Hepatocyte (in vitro differentiated cells): ENCODE measurements around the gene TNNT3. TPM values are rescaled to one million over a fixed set of nuclear protein-coding genes. Genes with fewer than 3 reads are reported as not detected.
"Not testable (repeated sequence)": the region's sequence is repeated elsewhere in the genome, so short reads cannot be mapped to it uniquely, and the experiment has no call there.

Experiments used
- DNase-seq: peaks from one replicate; pipeline ENCODE4 v3.0.0-alpha.2; 2016; ENCODE audit warnings: low spot score
- H2AFZ ChIP-seq: fragments of 200-600 bp; sonication (generic); 2 replicates; pipeline ENCODE4 v1.6.0; 2016; ENCODE audit warnings: antibody characterized with exemption, mild to moderate bottlenecking
- H3K27ac ChIP-seq: fragments of 200-600 bp; sonication (generic); 2 replicates; pipeline ENCODE4 v1.5.1; 2016; ENCODE audit warnings: mild to moderate bottlenecking
- H3K27me3 ChIP-seq: fragments of 200-600 bp; sonication (generic); 2 replicates; pipeline ENCODE4 v1.6.1; 2016
- H3K36me3 ChIP-seq: fragments of 200-600 bp; sonication (generic); replicated peaks from 2 replicates; pipeline ENCODE4 v1.5.1; 2016; ENCODE audit warnings: low read depth; ENCODE audit not compliant: insufficient read depth
- H3K4me1 ChIP-seq: fragments of 200-600 bp; sonication (generic); 2 replicates; pipeline ENCODE4 v1.5.1; 2016; ENCODE audit warnings: mild to moderate bottlenecking, moderate library complexity; ENCODE audit not compliant: insufficient read depth
- H3K4me2 ChIP-seq: fragments of 200-600 bp; sonication (generic); 2 replicates; pipeline ENCODE4 v1.6.0; 2016
- H3K4me3 ChIP-seq: fragments of 200-600 bp; sonication (generic); 2 replicates; pipeline ENCODE4 v1.5.1; 2016; ENCODE audit warnings: mild to moderate bottlenecking
- H3K79me2 ChIP-seq: fragments of 200-600 bp; sonication (generic); 2 replicates; pipeline ENCODE4 v1.6.0; 2017; ENCODE audit warnings: mild to moderate bottlenecking
- H3K9me2 ChIP-seq: fragments of 200-600 bp; sonication (generic); replicated peaks from 2 replicates; pipeline ENCODE4 v1.6.0; 2017; ENCODE audit warnings: mild to moderate bottlenecking; ENCODE audit not compliant: insufficient read depth
- H3K9me3 ChIP-seq: fragments of 200-600 bp; sonication (generic); 2 replicates; pipeline ENCODE4 v1.5.1; 2016; ENCODE audit warnings: low read depth, mild to moderate bottlenecking
- H4K20me1 ChIP-seq: fragments of 200-600 bp; sonication (generic); 2 replicates; pipeline ENCODE4 v1.6.0; 2016; ENCODE audit warnings: mild to moderate bottlenecking; ENCODE audit not compliant: insufficient read depth, poor library complexity, severe bottlenecking
- EZH2 ChIP-seq: fragments of 200-600 bp; sonication (generic); IDR thresholded peaks from 2 replicates; pipeline ENCODE4 v1.6.1; 2016; ENCODE audit warnings: antibody characterized with exemption, mild to moderate bottlenecking, borderline replicate concordance
- EZH2phosphoT487 ChIP-seq: fragments of 200-600 bp; sonication (generic); IDR thresholded peaks from one replicate; pipeline ENCODE4 v1.6.1; 2018; ENCODE audit warnings: antibody characterized with exemption, mild to moderate bottlenecking, low read depth, moderate library complexity; ENCODE audit not compliant: unreplicated experiment, severe bottlenecking
- WGBS: methylation state at CpG from one replicate; pipeline ENCODE4 v1.1.6; 2016; ENCODE audit warnings: low lambda C conversion rate; ENCODE audit errors: missing lambda C conversion rate; 5-methylcytosine and 5-hydroxymethylcytosine counted together
- polyA plus RNA-seq: library from polyadenylated mRNA; unstranded; fragments of >200 nt; fragmentation: Nextera tagmentation; extraction: Ambion mirVana; gene quantifications from 2 replicates; pipeline ENCODE4 v1.2.1, GENCODE V29; 2016
- total RNA-seq: library from RNA; depleted of rRNA; stranded (reverse); fragments of >200 nt; gene quantifications from 2 replicates; pipeline ENCODE4 v1.2.3, GENCODE V29; 2014
- TF ChIP-seq, protein P1 (sequence below): fragments of 200-600 bp; sonication (generic); IDR thresholded peaks from 2 replicates; pipeline ENCODE4 v1.5.1; 2016; ENCODE audit warnings: antibody characterized with exemption, mild to moderate bottlenecking; ENCODE audit not compliant: poor library complexity

Gene TNNT3
- total and polyA plus RNA-seq, 2 experiments from 2014 or later = 19.2 to 29.9 TPM

DNA sequence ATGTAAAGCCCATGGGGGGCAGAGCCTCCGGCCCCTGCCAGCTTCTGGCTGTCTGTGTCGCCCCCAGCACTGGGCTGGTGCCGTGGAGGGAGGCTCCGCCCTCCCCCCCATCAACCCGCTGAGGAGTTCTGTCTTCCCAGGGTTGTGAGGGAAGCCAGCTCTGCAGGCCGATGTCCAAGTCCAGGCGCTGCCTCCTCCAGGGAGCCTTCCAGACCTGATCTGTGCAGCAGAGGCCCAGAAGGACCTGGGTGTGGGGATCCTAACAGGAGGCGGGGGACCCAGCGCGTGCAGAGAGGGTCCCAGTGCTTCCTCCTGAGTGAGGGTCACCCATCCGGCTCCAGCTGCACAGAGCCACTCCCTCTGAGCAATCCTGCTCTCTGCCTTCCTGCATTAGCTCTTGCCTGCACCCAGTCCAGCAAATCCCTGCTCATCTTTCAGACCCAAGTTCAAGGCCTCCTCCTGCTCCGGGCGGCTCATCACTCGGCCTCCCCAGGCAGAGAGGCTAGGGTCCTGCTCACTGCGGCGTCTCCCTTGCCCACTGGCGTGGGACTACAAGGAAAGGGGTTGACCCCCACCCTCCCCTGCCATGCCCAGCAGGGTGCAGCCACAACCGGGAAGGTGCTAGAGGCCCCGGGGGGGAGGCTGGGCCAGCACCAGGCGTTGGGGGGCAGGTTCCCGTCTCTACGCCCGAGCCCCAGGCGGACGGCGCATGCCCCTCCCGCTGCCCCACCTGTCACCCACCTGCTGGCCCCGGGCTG lies 44.2 kb upstream of the TNNT3 start:
- DNase-seq = no peak
- H3K9me3 ChIP-seq = no peaks in the 10 kb centered on the region
- no peak for TF ChIP-seq EZH2phosphoT487
- no peak for TF ChIP-seq EZH2
- TF ChIP-seq, protein P1, sequence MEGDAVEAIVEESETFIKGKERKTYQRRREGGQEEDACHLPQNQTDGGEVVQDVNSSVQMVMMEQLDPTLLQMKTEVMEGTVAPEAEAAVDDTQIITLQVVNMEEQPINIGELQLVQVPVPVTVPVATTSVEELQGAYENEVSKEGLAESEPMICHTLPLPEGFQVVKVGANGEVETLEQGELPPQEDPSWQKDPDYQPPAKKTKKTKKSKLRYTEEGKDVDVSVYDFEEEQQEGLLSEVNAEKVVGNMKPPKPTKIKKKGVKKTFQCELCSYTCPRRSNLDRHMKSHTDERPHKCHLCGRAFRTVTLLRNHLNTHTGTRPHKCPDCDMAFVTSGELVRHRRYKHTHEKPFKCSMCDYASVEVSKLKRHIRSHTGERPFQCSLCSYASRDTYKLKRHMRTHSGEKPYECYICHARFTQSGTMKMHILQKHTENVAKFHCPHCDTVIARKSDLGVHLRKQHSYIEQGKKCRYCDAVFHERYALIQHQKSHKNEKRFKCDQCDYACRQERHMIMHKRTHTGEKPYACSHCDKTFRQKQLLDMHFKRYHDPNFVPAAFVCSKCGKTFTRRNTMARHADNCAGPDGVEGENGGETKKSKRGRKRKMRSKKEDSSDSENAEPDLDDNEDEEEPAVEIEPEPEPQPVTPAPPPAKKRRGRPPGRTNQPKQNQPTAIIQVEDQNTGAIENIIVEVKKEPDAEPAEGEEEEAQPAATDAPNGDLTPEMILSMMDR = no peak
- H3K4me3 ChIP-seq = no peak overlapping the region
- 74% methylated on average over 17 of the region's 28 CpGs for WGBS
- peak overlapping the region; percentile 99 for H3K27ac ChIP-seq
- H3K9me2 ChIP-seq = no peaks in the 10 kb centered on the region
- peaks cover 42% of the 10 kb centered on the region for H3K4me1 ChIP-seq
- no peaks in the 10 kb centered on the region for H3K36me3 ChIP-seq
- H3K27me3 ChIP-seq = no peaks in the 10 kb centered on the region
- H2AFZ ChIP-seq = no peak overlapping the region
- peak overlapping the region; percentile 73 for H3K4me2 ChIP-seq
- H4K20me1 ChIP-seq = no peaks in the 10 kb centered on the region
- no peaks in the 10 kb centered on the region for H3K79me2 ChIP-seq

DNA sequence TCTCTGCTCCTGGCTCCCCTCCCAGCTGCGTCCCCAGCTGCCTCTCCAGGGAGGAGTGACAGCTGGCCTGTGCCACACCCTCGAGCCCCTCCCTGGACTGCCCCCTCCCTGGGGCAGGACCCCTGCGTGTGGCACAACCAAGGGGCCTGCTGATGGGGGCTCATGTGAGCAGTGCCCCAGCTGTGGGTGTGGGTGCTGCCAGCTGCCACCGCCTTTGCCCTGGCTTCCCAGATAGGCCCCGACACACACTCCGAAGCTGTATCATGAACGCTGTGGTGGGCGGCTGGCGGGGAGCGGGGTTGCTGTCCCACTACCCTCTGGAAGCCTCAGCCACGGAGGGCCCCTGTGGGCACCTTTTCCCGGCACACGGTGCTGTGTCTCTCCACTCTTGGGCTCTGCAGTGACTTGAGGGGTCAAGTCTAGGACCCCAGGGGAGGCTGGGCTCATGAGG lies 43.6 kb upstream of the TNNT3 start:
- H3K27ac ChIP-seq = peak overlapping the region; percentile 99
- not testable (repeated sequence) for DNase-seq, H3K9me3 ChIP-seq, H2AFZ ChIP-seq, H3K79me2 ChIP-seq, H3K4me3 ChIP-seq, H3K36me3 ChIP-seq, H3K9me2 ChIP-seq, H4K20me1 ChIP-seq, H3K27me3 ChIP-seq
- peaks cover 46% of the 10 kb centered on the region for H3K4me1 ChIP-seq
- 78% methylated on average over 12 of the region's 13 CpGs for WGBS
- H3K4me2 ChIP-seq = peak overlapping the region; percentile 73

DNA sequence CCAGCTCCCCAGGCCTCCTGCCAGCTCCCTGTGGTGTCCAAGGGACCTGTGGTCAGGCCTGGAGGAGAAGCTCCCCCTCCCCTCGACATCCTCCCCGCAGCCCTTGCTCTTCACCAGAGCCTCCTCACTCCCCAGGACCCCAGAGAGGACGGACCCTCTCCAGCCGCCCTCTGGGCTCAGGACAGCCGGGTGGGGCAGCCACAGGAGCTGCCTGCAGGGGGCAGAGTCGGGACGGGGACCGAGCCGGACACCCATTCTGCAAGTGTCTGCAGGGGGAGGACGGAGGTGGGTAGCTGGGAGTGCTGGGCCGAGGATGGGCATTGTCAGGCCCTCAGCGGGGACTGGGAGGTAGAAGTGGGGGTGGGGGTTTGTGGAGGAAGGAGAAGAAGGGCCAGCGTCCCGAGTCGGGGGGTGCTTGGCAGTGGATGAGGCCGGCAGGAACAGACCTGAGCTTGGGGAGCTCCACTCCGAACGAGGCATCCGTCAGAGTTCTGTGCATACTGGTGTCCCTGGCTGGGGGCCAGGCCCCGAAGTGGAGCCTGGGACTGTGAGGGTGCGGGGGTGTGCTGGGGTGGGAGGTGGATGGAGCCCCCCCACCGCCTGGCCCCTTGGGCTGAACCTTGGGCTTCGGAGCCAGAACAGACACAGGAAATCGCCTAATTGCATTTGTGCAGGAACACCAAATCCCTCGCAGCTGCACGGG lies 43.0 kb upstream of the TNNT3 start:
- Histone ChIP-seq H3K4me2 (peak overlapping the region; percentile 73), H3K9me3 (no peaks in the 10 kb centered on the region), H3K9me2 (no peaks in the 10 kb centered on the region), H3K27me3 (no peaks in the 10 kb centered on the region), H3K4me1 (peaks cover 50% of the 10 kb centered on the region), H2AFZ (no peak overlapping the region), H3K79me2 (no peaks in the 10 kb centered on the region), H3K4me3 (no peak overlapping the region), H3K36me3 (no peaks in the 10 kb centered on the region), H4K20me1 (no peaks in the 10 kb centered on the region), H3K27ac (peak overlapping the region; percentile 99)
- WGBS = 51% methylated on average over 11 of the region's 26 CpGs
- DNase-seq = peak; percentile 79
- TF ChIP-seq EZH2phosphoT487 = no peak
- TF ChIP-seq, protein P1 = peak; percentile 56
